HAP-1 (cell line): Measurements from ENCODE around the gene ME1.

ENCODE experiments used
- DNase-seq, 2 experiments: peaks; one replicate each; pipeline ENCODE4 v3.0.0-alpha.2; 2016 to 2020; ENCODE audit warnings: low spot score in 2 of 2
- H3K27me3 ChIP-seq: fragments of 250-450 bp; sonication (Bioruptor Pico); 2 replicates; pipeline ENCODE4 v1.5.1; 2020; ENCODE audit warnings: low read depth, mild to moderate bottlenecking, moderate library complexity
- H3K36me3 ChIP-seq: fragments of 250-450 bp; sonication (Bioruptor Pico); replicated peaks from 2 replicates; pipeline ENCODE4 v1.5.1; 2020; ENCODE audit warnings: mild to moderate bottlenecking
- H3K4me1 ChIP-seq: fragments of 250-450 bp; sonication (Bioruptor Pico); 2 replicates; pipeline ENCODE4 v1.5.1; 2020; ENCODE audit warnings: mild to moderate bottlenecking
- H3K4me3 ChIP-seq: fragments of 250-450 bp; sonication (Bioruptor Pico); 2 replicates; pipeline ENCODE4 v1.5.1; 2020; ENCODE audit warnings: mild to moderate bottlenecking, moderate library complexity
- H3K9me3 ChIP-seq: fragments of 250-450 bp; sonication (Bioruptor Pico); 2 replicates; pipeline ENCODE4 v1.5.1; 2020; ENCODE audit warnings: mild to moderate bottlenecking, moderate library complexity
- in situ Hi-C: fragments of 300-500 bp; cut with MboI; formaldehyde crosslinking; loops from 3 replicates; pipeline ENCODE4 v1.14.3; 2020; ENCODE audit warnings: low sequenced_read_pairs, inconsistent platforms, mixed read lengths

Gene ME1

DNA sequence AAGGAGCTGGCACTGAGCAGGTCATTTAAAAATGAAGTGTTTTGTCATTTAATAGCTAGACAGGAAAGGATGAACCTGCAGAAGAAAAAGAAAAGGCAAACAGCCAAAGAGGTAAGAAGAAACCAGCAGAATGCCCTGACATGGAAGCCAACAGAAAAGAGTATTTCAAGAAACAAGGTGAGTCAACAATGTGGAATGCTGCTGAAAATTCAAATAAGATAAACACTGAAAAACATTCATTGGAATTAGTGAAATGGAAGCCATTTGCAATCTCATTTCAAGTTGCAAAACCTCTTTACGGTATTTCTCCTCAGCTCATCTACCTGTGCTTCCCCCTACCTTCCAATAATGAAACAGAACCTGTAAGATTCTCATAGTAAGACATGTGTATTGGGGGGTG is 178.1 kb downstream of the ME1 start:
- Histone ChIP-seq H3K36me3 (peaks cover 18% of the 10 kb centered on the region), H3K27me3 (no peaks in the 10 kb centered on the region), H3K9me3 (no peaks in the 10 kb centered on the region), H3K4me1 (no peaks in the 10 kb centered on the region), H3K4me3 (no peak overlapping the region)
- DNase-seq, result no peak
- in situ Hi-C loops, result no loop called here

DNA sequence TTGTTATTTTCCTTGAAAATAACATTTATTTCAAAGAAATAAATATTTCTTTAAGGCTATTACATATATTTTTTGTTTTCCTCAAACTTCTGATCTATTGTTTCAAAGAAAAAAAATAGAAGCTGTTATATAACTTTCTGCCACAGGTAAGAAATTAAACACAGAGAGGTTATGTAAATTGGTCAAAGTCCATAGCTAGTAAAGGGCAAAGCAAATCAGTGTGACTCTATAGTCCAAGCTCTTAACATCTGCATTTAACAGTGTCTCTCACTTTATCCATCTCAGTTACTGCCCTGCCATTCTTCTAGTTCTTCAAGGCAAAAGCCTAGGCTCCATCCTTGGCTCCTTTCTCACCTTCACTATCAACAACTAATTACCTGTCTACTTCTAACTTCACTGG is 180.6 kb downstream of the ME1 start:
- Histone ChIP-seq H3K4me3 (no peak overlapping the region), H3K9me3 (no peaks in the 10 kb centered on the region), H3K27me3 (no peaks in the 10 kb centered on the region), H3K4me1 (no peaks in the 10 kb centered on the region), H3K36me3 (peaks cover 18% of the 10 kb centered on the region)
- DNase-seq, result no peak
- in situ Hi-C loops, result no loop called here

DNA sequence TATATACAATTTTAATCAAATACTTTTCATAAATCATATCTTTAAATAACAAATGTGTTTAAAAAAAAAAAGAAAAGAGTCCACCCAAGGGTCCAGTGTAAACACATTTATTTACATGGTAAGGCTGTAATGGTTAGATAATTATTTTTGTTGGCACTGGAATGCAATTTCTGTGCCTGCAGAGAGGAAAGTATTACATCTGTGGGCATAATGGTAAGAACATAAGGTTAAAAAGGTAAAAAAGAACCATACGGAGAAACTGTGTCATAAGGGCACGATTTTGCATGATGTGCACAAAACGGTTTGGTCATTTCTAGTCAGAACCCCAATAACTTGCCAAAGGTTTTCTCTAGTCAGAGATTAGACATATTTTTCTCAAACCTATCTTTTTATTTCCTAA is 183.4 kb downstream of the ME1 start:
- DNase-seq, result no peak
- no peaks in the 10 kb centered on the region for H3K4me1 ChIP-seq
- H3K9me3 ChIP-seq, result no peaks in the 10 kb centered on the region
- no peaks in the 10 kb centered on the region for H3K27me3 ChIP-seq
- no peak overlapping the region for H3K4me3 ChIP-seq
- in situ Hi-C loops, result no loop called here
- H3K36me3 ChIP-seq, result peaks cover 14% of the 10 kb centered on the region

DNA sequence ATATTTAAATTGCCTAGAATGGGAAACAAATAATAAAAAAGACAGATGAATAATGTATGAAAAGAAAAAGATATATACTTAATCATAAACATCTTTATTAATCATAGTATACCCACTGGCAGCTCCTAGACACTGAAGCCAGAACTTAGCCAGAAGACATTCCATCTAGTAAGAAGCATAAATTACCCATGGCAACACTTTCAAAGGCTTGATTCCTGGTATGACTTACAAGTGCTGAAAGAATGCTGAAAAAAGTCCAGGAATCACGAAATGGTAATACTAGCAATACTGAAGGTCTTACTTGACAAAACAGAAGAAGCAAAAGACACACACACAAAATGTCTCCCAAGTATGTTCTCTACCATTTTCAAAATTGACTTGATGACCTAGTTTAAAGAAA is 199.7 kb downstream of the ME1 start:
- no peak overlapping the region for H3K4me3 ChIP-seq
- no peak for DNase-seq
- H3K27me3 ChIP-seq, result no peaks in the 10 kb centered on the region
- H3K36me3 ChIP-seq, result peaks cover 14% of the 10 kb centered on the region
- no peaks in the 10 kb centered on the region for H3K4me1 ChIP-seq
- H3K9me3 ChIP-seq, result no peaks in the 10 kb centered on the region
- in situ Hi-C loops, result no loop called here

DNA sequence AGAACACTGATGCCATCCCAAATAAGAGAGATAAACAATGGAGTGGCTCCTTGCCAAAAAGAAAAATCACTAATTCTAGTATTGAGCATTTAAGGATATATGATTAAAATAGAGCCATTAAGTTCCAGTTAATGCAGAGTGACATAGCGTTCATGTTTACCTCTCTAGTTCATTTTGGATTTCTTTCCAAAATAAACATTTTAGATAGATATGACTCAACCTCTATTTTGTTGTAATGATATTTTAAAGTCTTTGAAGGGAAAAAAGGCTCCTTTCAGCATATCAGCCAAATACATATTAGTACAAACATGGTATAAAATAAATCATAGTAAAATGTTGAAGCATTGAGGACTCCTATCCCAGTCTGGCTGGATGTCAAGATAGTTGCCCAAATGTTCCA is 204.3 kb downstream of the ME1 start:
- no peak for DNase-seq
- Histone ChIP-seq H3K4me3 (no peak overlapping the region), H3K9me3 (no peaks in the 10 kb centered on the region), H3K4me1 (no peaks in the 10 kb centered on the region), H3K27me3 (no peaks in the 10 kb centered on the region), H3K36me3 (peaks cover 25% of the 10 kb centered on the region)
- in situ Hi-C loops, result no loop called here

DNA sequence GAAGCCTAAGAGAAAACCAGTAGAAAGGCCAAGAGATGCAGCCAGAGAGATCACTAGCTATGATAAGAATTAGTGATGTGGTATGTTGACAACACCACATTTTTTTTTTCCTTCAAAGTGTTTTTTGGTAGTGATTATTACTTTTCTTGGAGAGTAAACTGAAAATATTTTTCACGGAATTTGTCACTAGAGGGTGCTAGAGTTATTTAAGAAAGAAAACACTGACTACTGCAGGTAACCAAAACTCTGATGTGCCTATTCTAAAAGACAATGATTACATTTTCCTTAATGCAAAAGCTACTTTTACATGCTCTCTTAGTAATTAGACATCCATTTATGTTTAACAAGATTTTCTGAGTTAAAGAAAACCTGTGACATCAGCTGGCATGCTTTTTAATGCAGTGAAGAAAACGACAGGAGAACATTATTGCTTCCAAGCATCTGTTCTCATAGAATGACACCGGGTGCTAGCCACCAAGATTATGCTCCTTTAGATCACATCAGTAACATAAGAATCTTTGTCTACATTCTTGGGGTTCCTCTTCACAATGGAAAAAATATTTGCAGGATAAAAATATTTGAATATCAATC is 208.9 kb downstream of the ME1 start:
- DNase-seq, result peak in 1 of 2 experiments; percentile 58
- Histone ChIP-seq H3K4me3 (no peak overlapping the region), H3K27me3 (no peaks in the 10 kb centered on the region), H3K4me1 (no peaks in the 10 kb centered on the region), H3K9me3 (no peaks in the 10 kb centered on the region), H3K36me3 (peaks cover 15% of the 10 kb centered on the region; the same call in 1 of the 2 replicates)
- in situ Hi-C loops, result loop anchor here (5.0 kb wide), 1 partner anchor 295 kb away; no protein-coding TSS in a partner anchor

DNA sequence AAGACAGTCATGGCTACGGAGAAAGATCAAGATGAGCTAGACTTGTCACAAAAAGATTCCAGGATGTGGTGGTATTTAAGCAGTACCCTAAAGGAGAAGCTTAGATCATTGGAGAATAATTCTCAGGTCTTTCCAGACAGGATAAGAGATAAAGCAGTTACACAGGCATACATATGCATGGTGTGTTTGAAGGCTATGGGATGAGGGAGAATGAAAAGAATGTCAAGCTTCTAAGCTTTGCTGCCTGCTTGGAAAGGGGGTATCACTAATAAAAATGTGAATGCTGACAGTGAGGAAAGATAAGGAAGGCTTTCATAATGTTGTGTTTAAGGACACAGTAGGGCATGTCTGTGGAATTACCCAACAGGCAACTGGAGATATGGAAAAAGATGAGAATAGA is 209.6 kb downstream of the ME1 start:
- in situ Hi-C loops, result loop anchor here (5.0 kb wide), 1 partner anchor 296 kb away; no protein-coding TSS in a partner anchor
- Histone ChIP-seq H3K4me1 (no peaks in the 10 kb centered on the region), H3K36me3 (peaks cover 12% of the 10 kb centered on the region; the same call in 1 of the 2 replicates), H3K27me3 (no peaks in the 10 kb centered on the region), H3K9me3 (no peaks in the 10 kb centered on the region), H3K4me3 (no peak overlapping the region)
- DNase-seq, result no peak

DNA sequence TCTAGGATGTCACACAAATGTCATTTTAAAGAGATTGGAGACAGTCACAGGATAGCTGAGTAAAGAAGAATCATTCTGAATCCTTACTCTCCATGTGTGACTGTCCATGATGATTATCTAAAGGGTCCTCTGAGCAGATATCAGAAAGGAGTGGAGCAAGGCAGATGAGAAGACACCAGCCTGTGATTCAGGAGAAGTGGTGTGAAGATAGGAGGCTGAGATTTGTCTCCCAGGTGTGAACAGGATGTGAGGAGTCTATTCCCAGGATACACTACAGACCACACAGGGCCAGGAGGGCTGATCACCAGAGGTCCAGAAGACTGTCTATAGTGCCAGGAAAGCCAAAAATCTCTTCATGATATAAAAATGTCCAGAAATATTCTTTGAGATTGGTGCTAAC is 210.7 kb downstream of the ME1 start:
- in situ Hi-C loops, result loop anchor here (5.0 kb wide), 1 partner anchor 297 kb away; no protein-coding TSS in a partner anchor
- H3K4me3 ChIP-seq, result no peak overlapping the region
- H3K36me3 ChIP-seq, result peaks cover 9% of the 10 kb centered on the region; the same call in 1 of the 2 replicates
- no peaks in the 10 kb centered on the region for H3K27me3 ChIP-seq
- no peak for DNase-seq
- H3K9me3 ChIP-seq, result no peaks in the 10 kb centered on the region
- no peaks in the 10 kb centered on the region for H3K4me1 ChIP-seq

DNA sequence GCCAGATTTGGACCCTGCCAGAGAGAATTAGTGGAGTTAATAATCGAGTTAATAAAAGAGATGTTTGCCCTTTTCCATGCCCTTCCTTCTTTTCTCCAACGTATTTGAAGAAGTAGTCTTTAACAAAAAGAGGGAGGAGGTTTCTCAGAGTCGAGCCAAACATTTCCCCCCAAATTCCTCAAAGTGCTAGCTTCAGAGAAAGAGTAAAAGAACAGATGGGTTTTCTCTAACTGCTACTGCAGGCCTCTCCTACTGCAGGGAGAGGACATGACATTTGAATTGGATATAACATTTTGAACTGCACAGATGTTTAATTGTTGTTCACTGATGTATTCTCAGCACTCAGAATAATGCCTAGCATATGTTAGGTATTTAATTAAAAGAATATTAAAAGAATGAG is 212.2 kb downstream of the ME1 start:
- in situ Hi-C loops, result no loop called here
- DNase-seq, result no peak

DNA sequence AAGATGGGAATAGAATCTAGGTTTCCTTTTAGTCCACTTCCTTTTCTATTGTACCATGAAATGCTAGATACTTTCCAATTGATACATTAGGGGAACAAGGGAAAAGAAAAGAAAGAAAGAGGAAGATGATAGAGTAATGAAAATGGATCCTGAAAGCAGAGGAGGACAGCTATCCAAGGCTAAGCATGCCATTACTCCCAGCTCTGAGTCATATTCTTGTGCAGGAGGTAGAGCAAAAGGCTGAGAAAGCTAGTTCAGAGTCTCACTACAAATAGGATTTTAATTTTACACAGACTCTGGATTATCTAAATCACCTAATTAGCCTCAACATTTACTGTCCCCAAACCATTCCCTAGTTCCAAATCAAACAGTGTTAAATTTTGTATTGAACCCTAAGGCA is 214.0 kb downstream of the ME1 start:
- in situ Hi-C loops, result no loop called here
- Histone ChIP-seq H3K9me3 (no peaks in the 10 kb centered on the region), H3K36me3 (peaks cover under 1% of the 10 kb centered on the region; the same call in 1 of the 2 replicates), H3K4me3 (no peak overlapping the region), H3K27me3 (no peaks in the 10 kb centered on the region), H3K4me1 (no peaks in the 10 kb centered on the region)
- no peak for DNase-seq

More for the DNA sequence above, 212.2 kb downstream of the ME1 start:
- Histone ChIP-seq H3K4me3 (no peak overlapping the region), H3K9me3 (no peaks in the 10 kb centered on the region), H3K36me3 (peaks cover 4% of the 10 kb centered on the region; the same call in 1 of the 2 replicates), H3K4me1 (no peaks in the 10 kb centered on the region), H3K27me3 (no peaks in the 10 kb centered on the region)

DNA sequence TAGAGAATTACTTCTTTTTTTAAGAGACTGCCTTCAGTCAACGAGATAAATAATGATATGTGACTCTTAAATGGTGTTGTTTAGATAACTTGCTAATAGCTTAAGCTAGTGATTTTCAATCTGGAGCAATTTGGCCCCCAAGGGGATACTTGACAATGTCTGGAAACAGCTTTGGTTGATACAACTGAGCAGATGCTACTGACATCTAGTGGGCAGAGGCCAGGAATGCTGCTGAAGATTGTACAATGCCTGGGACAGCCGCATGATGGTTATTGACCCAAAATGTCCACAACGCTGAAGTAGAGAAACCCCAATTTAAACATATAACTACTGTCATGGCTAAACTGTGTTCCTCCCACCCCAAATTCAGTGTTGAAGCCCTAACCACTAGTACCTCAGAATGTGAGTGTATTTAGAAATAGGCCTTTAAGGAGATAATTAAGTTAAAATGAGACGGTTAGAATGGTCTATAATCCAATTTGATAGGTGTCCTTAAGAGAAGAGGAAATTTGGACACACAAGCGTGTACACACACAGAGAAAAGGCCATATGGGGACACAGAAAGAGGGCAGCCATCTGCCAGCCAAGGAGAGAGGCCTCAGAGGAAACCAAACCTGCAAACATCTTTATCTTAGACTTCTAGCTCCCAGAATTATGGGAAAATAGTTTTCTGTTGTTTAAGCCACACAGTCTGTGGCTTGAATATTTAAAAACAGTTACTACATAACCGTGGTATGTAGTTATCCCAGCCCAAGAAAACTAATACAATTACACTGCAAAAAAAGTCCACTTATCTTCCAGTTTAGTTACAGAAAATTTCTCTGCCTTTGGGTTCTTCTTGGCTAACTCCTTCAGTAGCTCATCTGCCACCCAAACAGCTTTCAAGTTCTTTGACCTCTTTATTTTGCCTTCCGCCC is 215.5 kb downstream of the ME1 start:
- in situ Hi-C loops, result no loop called here
- no peaks in the 10 kb centered on the region for H3K27me3 ChIP-seq
- no peaks in the 10 kb centered on the region for H3K4me1 ChIP-seq
- no peaks in the 10 kb centered on the region for H3K9me3 ChIP-seq
- H3K4me3 ChIP-seq, result no peak overlapping the region
- peak; percentile 73 to 77 for DNase-seq
- peaks cover 4% of the 10 kb centered on the region; the same call in 1 of the 2 replicates for H3K36me3 ChIP-seq

DNA sequence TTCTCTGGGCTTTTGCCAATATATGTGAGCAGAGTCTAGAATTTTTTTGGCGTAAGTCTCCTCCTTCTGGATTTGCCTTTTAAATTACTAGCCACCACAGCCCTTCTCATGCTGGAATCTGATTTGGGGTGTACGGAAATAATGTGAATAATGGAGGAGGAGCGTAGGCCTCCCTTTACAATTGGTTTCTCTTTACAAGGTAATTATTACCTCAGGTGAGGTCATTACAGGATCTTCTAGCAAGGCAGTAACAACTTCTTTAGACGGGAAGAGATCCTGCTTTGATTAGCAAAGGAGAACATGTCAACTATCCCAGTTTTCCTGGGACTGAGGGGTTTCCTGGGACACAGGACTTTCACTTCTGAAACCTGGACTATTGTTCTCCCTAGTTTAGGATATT is 228.8 kb downstream of the ME1 start:
- DNase-seq, result no peak
- Histone ChIP-seq H3K27me3 (no peaks in the 10 kb centered on the region), H3K4me1 (no peaks in the 10 kb centered on the region), H3K4me3 (no peak overlapping the region), H3K9me3 (no peaks in the 10 kb centered on the region), H3K36me3 (0 out of 2 replicates have a peak, but pooled peaks cover 2% of the 10 kb centered on the region)
- in situ Hi-C loops, result no loop called here

DNA sequence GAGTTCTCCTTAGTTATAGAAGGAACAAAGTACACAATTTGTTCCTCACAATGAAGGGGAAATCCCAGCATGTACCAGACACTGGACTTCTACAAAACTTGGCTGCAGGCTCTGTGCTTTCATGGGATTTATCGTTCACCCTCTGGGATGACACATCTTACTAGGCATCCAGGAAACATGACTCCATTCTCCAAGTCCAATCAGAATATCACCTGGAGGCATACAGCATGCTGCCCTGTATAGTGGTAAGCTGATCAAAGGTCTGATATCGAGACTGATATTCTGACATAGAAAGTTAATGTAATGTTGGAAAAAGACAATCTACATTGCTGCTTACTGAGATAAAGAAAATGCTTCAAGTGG is 231.0 kb downstream of the ME1 start:
- Histone ChIP-seq H3K4me1 (no peaks in the 10 kb centered on the region; the same call in 1 of the 2 replicates), H3K9me3 (no peaks in the 10 kb centered on the region), H3K36me3 (peaks cover 14% of the 10 kb centered on the region; the same call in 1 of the 2 replicates), H3K27me3 (no peaks in the 10 kb centered on the region), H3K4me3 (no peak overlapping the region)
- DNase-seq, result no peak
- in situ Hi-C loops, result no loop called here
